GM12864 (cell line): ENCODE data around the gene PHYKPL.

Experiments used
- DNase-seq: peaks from one replicate; pipeline ENCODE4 v3.0.0-alpha.2; 2011; ENCODE audit warnings: low read depth
- H3K4me3 ChIP-seq: 2 replicates; pipeline ENCODE4 v1.5.1; 2011; ENCODE audit warnings: mild to moderate bottlenecking, low read depth, low read length, control low read depth
- CTCF ChIP-seq: IDR thresholded peaks from 2 replicates; pipeline ENCODE4 v1.5.1; 2011; ENCODE audit warnings: low read depth, mild to moderate bottlenecking, moderate library complexity, low read length, control low read depth, inconsistent platforms; ENCODE audit errors: missing control alignments

Gene PHYKPL

GRCh38 chr5:178222292-178222691 is 10.3 kb downstream of the PHYKPL start:
- no peak for TF ChIP-seq CTCF
- H3K4me3 ChIP-seq: no peak overlapping the region
- no peak for DNase-seq

- TF ChIP-seq CTCF: no peak
- no peak for DNase-seq
Measured at GRCh38 chr5:178221853-178222252, 10.7 kb downstream of the PHYKPL start.

GRCh38 chr5:178221282-178221681 is 11.3 kb downstream of the PHYKPL start:
- no peak for TF ChIP-seq CTCF
- DNase-seq: no peak
- no peak overlapping the region for H3K4me3 ChIP-seq

More at GRCh38 chr5:178221853-178222252, 10.7 kb downstream of the PHYKPL start:
- no peak overlapping the region for H3K4me3 ChIP-seq

GRCh38 chr5:178218827-178219226 is 13.8 kb downstream of the PHYKPL start:
- DNase-seq: no peak
- H3K4me3 ChIP-seq: no peak overlapping the region
- TF ChIP-seq CTCF: no peak

GRCh38 chr5:178218237-178218776 is 14.3 kb downstream of the PHYKPL start:
- no peak for TF ChIP-seq CTCF
- no peak overlapping the region for H3K4me3 ChIP-seq
- no peak for DNase-seq

- TF ChIP-seq CTCF: no peak
- no peak for DNase-seq
- H3K4me3 ChIP-seq: no peak overlapping the region
Measured at GRCh38 chr5:178216779-178217178, 15.8 kb downstream of the PHYKPL start.

GRCh38 chr5:178216088-178216534 is 16.5 kb downstream of the PHYKPL start:
- H3K4me3 ChIP-seq: no peak overlapping the region
- no peak for TF ChIP-seq CTCF
- no peak for DNase-seq
